Pancreas (tissue), 10 donors: Measurements from ENCODE around the gene KAT7. TPM values are rescaled to one million over a fixed set of nuclear protein-coding genes. Genes with fewer than 3 reads are reported as not detected.

ENCODE experiments used
- ATAC-seq, 4 donors: fragments of 200-7000 bp; cut with Tn5 transposase; one replicate each; pipeline versions ENCODE4 v1.8.0 to v1.9.1; 2020; ENCODE audit warnings: mild to moderate bottlenecking in 4 of 4, moderate library complexity in 4 of 4
- DNase-seq, 6 donors: peaks; one replicate each; pipeline ENCODE4 v3.0.0-alpha.2; 2020
- FAIRE-seq: peaks from 2 replicates; lab custom pipeline; 2012; peaks lifted over from hg19 to GRCh38; lab: Jason Lieb, UNC
- H3K27ac ChIP-seq, 4 donors: fragments of 200-600 bp; sonication (generic); 1 replicate in 3 of 4; 2 replicates in 1 of 4; pipeline versions ENCODE4 v1.5.0 to v1.8.0; 2020
- H3K27me3 ChIP-seq, 4 donors: fragments of 200-600 bp; one replicate each; pipeline ENCODE4 v1.8.0; 2021
- H3K36me3 ChIP-seq, 3 donors: fragments of 200-600 bp; sonication (generic) in 1 of 3; one replicate each; pipeline versions ENCODE4 v1.5.0 to v1.8.0; 2020 to 2021
- H3K4me1 ChIP-seq, 3 donors: fragments of 200-600 bp; one replicate each; pipeline ENCODE4 v1.8.0; 2021
- H3K4me3 ChIP-seq, 4 donors: fragments of 200-600 bp; sonication (generic) in 2 of 4; one replicate each; pipeline versions ENCODE4 v1.5.0 to v1.8.0; 2020 to 2021
- H3K9me3 ChIP-seq, 4 donors: fragments of 200-600 bp; one replicate each; pipeline ENCODE4 v1.8.0; 2021
- WGBS, 2 donors: extraction: QIAGEN DNeasy Blood & Tissue Kit; methylation state at CpG; one replicate each; pipeline ENCODE4 v1.1.7; 2013; 5-methylcytosine and 5-hydroxymethylcytosine counted together
- intact Hi-C, 3 donors: fragments of 100-400 bp; cut with DNase I; formaldehyde crosslinking; loops; one replicate each; pipeline versions ENCODE4 v1.11.1 to v1.14.2; 2022
- polyA plus RNA-seq, 2 donors: library from polyadenylated mRNA; stranded (reverse); fragments of 200-250 nt; gene quantifications; one replicate each; pipeline ENCODE4 v1.2.3, GENCODE V29; 2013
- total RNA-seq, 6 donors: library from RNA; stranded (reverse); fragmentation: NEBNext Ultra II Directional in 4 of 6; extraction: Animal tissue kit (Norgen Biotek cat#: 25700) in 4 of 6; gene quantifications; one replicate each; pipeline versions ENCODE4 v1.2.1 to v1.2.4, GENCODE V29; 2021 to 2023
- TF ChIP-seq, protein P1 (sequence below), 4 donors: fragments of 200-600 bp; sonication (generic) in 3 of 4; IDR thresholded peaks; one replicate each; pipeline versions ENCODE4 v1.5.0 to v1.8.0; 2021; ENCODE audit warnings: antibody characterized with exemption in 4 of 4
- donor health status: healthy with polysubstance abuse.
- donor health status: DM: no; HTN: no; CAD: no; lungs with moderate emphysema.
- donor health status: DM: no; HTN: no; CAD: no.
- donor health status: control.
- donor health status: control.
- donor health status: Bipolar disorder and iron deficiency.
- donor health status: DM: yes; HTN: yes; CAD: no.
- donor health status: DM: no; HTN: no; CAD: no.
- donor health status: DM: no; HTN: no; CAD: no.
- donor health status: DM: yes; HTN: yes; CAD: no.

The KAT7 gene
- total and polyA plus RNA-seq, 8 donors: 3.5 to 31.5 (median 19.1) TPM

GRCh38 chr17:49848019-49848473 is 59.6 kb downstream of the KAT7 start, which contains the start of gene TAC4:
Gene TAC4, minus strand, starts transcription at chr17:49848069. Its CDS starts 52 bp downstream, at chr17:49848017.
- no peak for FAIRE-seq
- no peaks in the 10 kb centered on the region for H3K27me3 ChIP-seq
- no peaks in the 10 kb centered on the region for H3K4me1 ChIP-seq

GRCh38 chr17:49848739-49849138 is 60.3 kb downstream of the KAT7 start:
- TF ChIP-seq, protein P1, sequence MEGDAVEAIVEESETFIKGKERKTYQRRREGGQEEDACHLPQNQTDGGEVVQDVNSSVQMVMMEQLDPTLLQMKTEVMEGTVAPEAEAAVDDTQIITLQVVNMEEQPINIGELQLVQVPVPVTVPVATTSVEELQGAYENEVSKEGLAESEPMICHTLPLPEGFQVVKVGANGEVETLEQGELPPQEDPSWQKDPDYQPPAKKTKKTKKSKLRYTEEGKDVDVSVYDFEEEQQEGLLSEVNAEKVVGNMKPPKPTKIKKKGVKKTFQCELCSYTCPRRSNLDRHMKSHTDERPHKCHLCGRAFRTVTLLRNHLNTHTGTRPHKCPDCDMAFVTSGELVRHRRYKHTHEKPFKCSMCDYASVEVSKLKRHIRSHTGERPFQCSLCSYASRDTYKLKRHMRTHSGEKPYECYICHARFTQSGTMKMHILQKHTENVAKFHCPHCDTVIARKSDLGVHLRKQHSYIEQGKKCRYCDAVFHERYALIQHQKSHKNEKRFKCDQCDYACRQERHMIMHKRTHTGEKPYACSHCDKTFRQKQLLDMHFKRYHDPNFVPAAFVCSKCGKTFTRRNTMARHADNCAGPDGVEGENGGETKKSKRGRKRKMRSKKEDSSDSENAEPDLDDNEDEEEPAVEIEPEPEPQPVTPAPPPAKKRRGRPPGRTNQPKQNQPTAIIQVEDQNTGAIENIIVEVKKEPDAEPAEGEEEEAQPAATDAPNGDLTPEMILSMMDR (IDR thresholded peaks at IDR 0.05): no peak
- Histone ChIP-seq H3K36me3 (no peaks in the 10 kb centered on the region), H3K4me1 (no peaks in the 10 kb centered on the region), H3K4me3 (no peak overlapping the region), H3K27me3 (no peaks in the 10 kb centered on the region), H3K27ac (no peak overlapping the region), H3K9me3 (no peaks in the 10 kb centered on the region)
- no peak for FAIRE-seq
- intact Hi-C loops: loop anchor here in 1 of 3 donors (5.0 kb wide), 1 partner anchor 276 kb away; no protein-coding TSS in a partner anchor
- 75 to 89% methylated on average over 5 of the region's 5 CpGs for WGBS, 2 donors
- no peak for DNase-seq
- no peak for ATAC-seq

More at GRCh38 chr17:49848019-49848473, 59.6 kb downstream of the KAT7 start, which contains the start of gene TAC4:
- Histone ChIP-seq H3K36me3 (no peaks in the 10 kb centered on the region), H3K4me3 (no peak within 1 kb of the TSS), H3K9me3 (no peaks in the 10 kb centered on the region), H3K27ac (no peak within 1 kb of the TSS)
- TF ChIP-seq, protein P1 (IDR thresholded peaks at IDR 0.05): no peak
- DNase-seq (no peak), ATAC-seq (no peak)
- intact Hi-C loops: loop anchor here in 1 of 3 donors (5.0 kb wide), 1 partner anchor 276 kb away; no protein-coding TSS in a partner anchor

DNA sequence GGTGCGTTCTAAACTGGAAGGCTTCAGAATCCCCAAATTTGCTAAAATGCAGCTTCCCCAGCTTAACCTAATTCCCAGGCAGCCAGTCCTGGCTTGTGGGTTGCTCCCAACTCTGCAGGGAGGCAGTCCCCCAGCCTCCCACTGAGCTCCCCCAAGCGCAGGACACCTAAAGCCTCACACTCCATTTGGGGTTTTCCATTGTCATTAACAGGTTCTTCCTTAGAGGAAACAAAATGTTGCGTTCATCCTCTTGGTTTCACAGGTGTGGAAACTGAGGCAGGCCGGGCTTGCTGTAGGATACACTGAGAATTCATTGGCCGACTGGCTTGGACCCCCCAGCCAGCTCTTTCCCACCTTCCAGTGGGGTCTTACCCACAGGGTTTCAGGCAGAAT is 61.7 kb downstream of the KAT7 start:
- DNase-seq: no peak
- Histone ChIP-seq H3K27ac (no peak overlapping the region), H3K4me3 (no peak overlapping the region), H3K36me3 (no peaks in the 10 kb centered on the region), H3K4me1 (no peaks in the 10 kb centered on the region), H3K9me3 (no peaks in the 10 kb centered on the region), H3K27me3 (no peaks in the 10 kb centered on the region)
- TF ChIP-seq, protein P1 (IDR thresholded peaks at IDR 0.05): no peak
- no peak for ATAC-seq
- intact Hi-C loops: no loop called here
- no peak for FAIRE-seq
- 81 to 90% methylated on average over 5 of the region's 5 CpGs for WGBS, 2 donors

- H3K27me3 ChIP-seq: no peaks in the 10 kb centered on the region
- FAIRE-seq (no peak), DNase-seq (peak in 1 of 6 donors; percentile 72), ATAC-seq (peak; percentile 32 to 62 (median 46))
- no peaks in the 10 kb centered on the region for H3K4me1 ChIP-seq
- H3K9me3 ChIP-seq: no peaks in the 10 kb centered on the region
- TF ChIP-seq, protein P1 (IDR thresholded peaks at IDR 0.05): no peak
- no peak overlapping the region for H3K27ac ChIP-seq
- WGBS, 2 donors: 4 to 6% methylated on average over 37 to 61 of the region's 61 CpGs
- H3K36me3 ChIP-seq: no peaks in the 10 kb centered on the region
- intact Hi-C loops: no loop called here
- peak overlapping the region; percentile 22 to 46 (median 32) for H3K4me3 ChIP-seq
Measured at GRCh38 chr17:49850772-49851386, 62.4 kb downstream of the KAT7 start.
